ENCODE data around the gene HOXD9. TPM values are rescaled to one million over a fixed set of nuclear protein-coding genes. Genes with fewer than 3 reads are reported as not detected.

The HOXD9 gene
- total RNA-seq, 1 donor from 2014 or later: 0.56 TPM

DNA sequence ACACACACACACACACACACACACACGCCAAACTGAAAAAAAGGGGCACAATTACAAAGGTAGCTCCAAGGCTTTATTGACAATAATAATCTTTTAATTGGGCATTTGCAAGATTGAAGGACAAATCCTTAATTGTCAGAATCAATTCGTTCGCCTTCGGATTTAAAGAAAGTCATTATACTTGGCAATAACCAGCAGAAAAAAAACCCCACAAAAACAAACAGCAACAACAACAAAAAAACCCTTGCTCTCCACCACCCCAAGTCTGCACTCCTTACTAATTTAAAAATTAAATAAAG, 5.2 kb downstream of the HOXD9 start:
- no peak overlapping the region for H3K27ac Mint-ChIP-seq (ENCODE audit: unreplicated experiment)
- H3K4me3 Mint-ChIP-seq (ENCODE audit: unreplicated experiment): peak overlapping the region; percentile 90
- peaks cover 30% of the 10 kb centered on the region for H3K4me1 Mint-ChIP-seq (ENCODE audit: unreplicated experiment)
- TF ChIP-seq CTCF (IDR thresholded peaks at IDR 0.05; ENCODE audit: unreplicated experiment): no peak
- no peaks in the 10 kb centered on the region for H3K9me3 Mint-ChIP-seq (ENCODE audit: unreplicated experiment)
- H3K36me3 Mint-ChIP-seq (ENCODE audit: low read depth, unreplicated experiment): no peaks in the 10 kb centered on the region
- H3K27me3 Mint-ChIP-seq (ENCODE audit: unreplicated experiment): peaks cover 43% of the 10 kb centered on the region
- no peak for DNase-seq (ENCODE audit: low spot score)

- H3K36me3 Mint-ChIP-seq (ENCODE audit: low read depth, unreplicated experiment): no peaks in the 10 kb centered on the region
- no peaks in the 10 kb centered on the region for H3K9me3 Mint-ChIP-seq (ENCODE audit: unreplicated experiment)
- H3K27me3 Mint-ChIP-seq (ENCODE audit: unreplicated experiment): peaks cover 43% of the 10 kb centered on the region
- peak overlapping the region; percentile 7 for H3K27ac Mint-ChIP-seq (ENCODE audit: unreplicated experiment)
- peak; percentile 24 for DNase-seq (ENCODE audit: low spot score)
- H3K4me3 Mint-ChIP-seq (ENCODE audit: unreplicated experiment): peak overlapping the region; percentile 90
- no peak for TF ChIP-seq CTCF (IDR thresholded peaks at IDR 0.05; ENCODE audit: unreplicated experiment)
- H3K4me1 Mint-ChIP-seq (ENCODE audit: unreplicated experiment): peaks cover 30% of the 10 kb centered on the region
Observed at GRCh38 chr2:176128172-176128981, 5.9 kb downstream of the HOXD9 start.

- DNase-seq (ENCODE audit: low spot score): peak; percentile 74
- peak within 1 kb of the TSS; percentile 90 for H3K4me3 Mint-ChIP-seq (ENCODE audit: unreplicated experiment)
- peak within 1 kb of the TSS; percentile 76 for H3K27ac Mint-ChIP-seq (ENCODE audit: unreplicated experiment)
- peaks cover 40% of the 10 kb centered on the region for H3K27me3 Mint-ChIP-seq (ENCODE audit: unreplicated experiment)
- H3K36me3 Mint-ChIP-seq (ENCODE audit: low read depth, unreplicated experiment): no peaks in the 10 kb centered on the region
- peaks cover 28% of the 10 kb centered on the region for H3K4me1 Mint-ChIP-seq (ENCODE audit: unreplicated experiment)
- no peak for TF ChIP-seq CTCF (IDR thresholded peaks at IDR 0.05; ENCODE audit: unreplicated experiment)
- no peaks in the 10 kb centered on the region for H3K9me3 Mint-ChIP-seq (ENCODE audit: unreplicated experiment)
Observed at GRCh38 chr2:176128982-176129796, 6.7 kb downstream of the HOXD9 start, which contains the start of gene HOXD8. HOXD8 (plus strand) TSS chr2:176129705; CDS start chr2:176130367, 662 bp downstream.

GRCh38 chr2:176129813-176130146, 7.3 kb downstream of the HOXD9 start:
- no peaks in the 10 kb centered on the region for H3K36me3 Mint-ChIP-seq (ENCODE audit: low read depth, unreplicated experiment)
- no peak overlapping the region for H3K27ac Mint-ChIP-seq (ENCODE audit: unreplicated experiment)
- H3K27me3 Mint-ChIP-seq (ENCODE audit: unreplicated experiment): peaks cover 38% of the 10 kb centered on the region

More at GRCh38 chr2:176129813-176130146, 7.3 kb downstream of the HOXD9 start:
- H3K4me3 Mint-ChIP-seq (ENCODE audit: unreplicated experiment): peak overlapping the region; percentile 81
- no peak for TF ChIP-seq CTCF (IDR thresholded peaks at IDR 0.05; ENCODE audit: unreplicated experiment)
- H3K9me3 Mint-ChIP-seq (ENCODE audit: unreplicated experiment): no peaks in the 10 kb centered on the region
- H3K4me1 Mint-ChIP-seq (ENCODE audit: unreplicated experiment): peaks cover 29% of the 10 kb centered on the region
- no peak for DNase-seq (ENCODE audit: low spot score)
